Measurements from ENCODE around the gene DISC1. TPM values are rescaled to one million over a fixed set of nuclear protein-coding genes. Genes with fewer than 3 reads are reported as not detected.
"Not testable (repeated sequence)": the region's sequence is repeated elsewhere in the genome, so short reads cannot be mapped to it uniquely, and the experiment has no call there.

The DISC1 gene
- total RNA-seq, 2 donors from 2014 or later = 6.7 to 9.3 TPM

- H3K27ac ChIP-seq = no peak overlapping the region
- H3K36me3 ChIP-seq = no peaks in the 10 kb centered on the region
- intact Hi-C loops (cut with DNase I) = no loop called here
- H3K9me3 ChIP-seq = no peaks in the 10 kb centered on the region
- no peak overlapping the region for H3K4me3 ChIP-seq
- no peaks in the 10 kb centered on the region for H3K4me1 ChIP-seq (replicated peaks)
- H3K27me3 ChIP-seq (replicated peaks; ENCODE audit: insufficient read depth) = no peaks in the 10 kb centered on the region
- DNase-seq (ENCODE audit: low spot score) = no peak
- 100% methylated on average over 3 of the region's 3 CpGs for WGBS
- no peak for TF ChIP-seq POLR2AphosphoS5 (IDR thresholded peaks at IDR 0.05)
Measured at GRCh38 chr1:231667896-231668506, 41.4 kb downstream of the DISC1 start.

DNA sequence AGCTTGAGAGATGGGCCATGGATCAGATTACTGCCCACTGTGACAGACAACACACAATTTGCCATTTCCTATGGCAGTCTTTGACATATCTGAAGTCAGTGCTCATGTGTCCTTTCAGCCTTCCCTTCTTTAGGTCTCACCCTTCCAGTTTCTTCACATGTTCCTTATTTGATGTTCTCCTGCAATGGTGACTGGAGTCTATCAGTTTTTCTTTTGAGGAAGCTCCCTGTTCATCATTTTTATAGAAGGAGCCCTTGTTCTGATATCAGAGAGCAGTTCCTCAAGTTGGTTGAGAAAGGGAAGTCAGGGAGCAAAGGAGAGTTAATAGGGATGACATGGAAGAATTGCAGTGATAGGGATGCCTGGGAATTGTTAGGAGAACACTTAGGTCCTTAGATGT is 42.2 kb downstream of the DISC1 start:
- no peak overlapping the region for H3K4me3 ChIP-seq
- H3K4me1 ChIP-seq (replicated peaks) = no peaks in the 10 kb centered on the region
- no peak for TF ChIP-seq POLR2A (IDR thresholded peaks at IDR 0.05)
- H3K9me3 ChIP-seq = no peaks in the 10 kb centered on the region
- no peaks in the 10 kb centered on the region for H3K36me3 ChIP-seq
- H3K27me3 ChIP-seq (replicated peaks; ENCODE audit: insufficient read depth) = no peaks in the 10 kb centered on the region
- intact Hi-C loops (cut with DNase I) = no loop called here
- DNase-seq (ENCODE audit: low spot score) = no peak
- no peak overlapping the region for H3K27ac ChIP-seq

DNA sequence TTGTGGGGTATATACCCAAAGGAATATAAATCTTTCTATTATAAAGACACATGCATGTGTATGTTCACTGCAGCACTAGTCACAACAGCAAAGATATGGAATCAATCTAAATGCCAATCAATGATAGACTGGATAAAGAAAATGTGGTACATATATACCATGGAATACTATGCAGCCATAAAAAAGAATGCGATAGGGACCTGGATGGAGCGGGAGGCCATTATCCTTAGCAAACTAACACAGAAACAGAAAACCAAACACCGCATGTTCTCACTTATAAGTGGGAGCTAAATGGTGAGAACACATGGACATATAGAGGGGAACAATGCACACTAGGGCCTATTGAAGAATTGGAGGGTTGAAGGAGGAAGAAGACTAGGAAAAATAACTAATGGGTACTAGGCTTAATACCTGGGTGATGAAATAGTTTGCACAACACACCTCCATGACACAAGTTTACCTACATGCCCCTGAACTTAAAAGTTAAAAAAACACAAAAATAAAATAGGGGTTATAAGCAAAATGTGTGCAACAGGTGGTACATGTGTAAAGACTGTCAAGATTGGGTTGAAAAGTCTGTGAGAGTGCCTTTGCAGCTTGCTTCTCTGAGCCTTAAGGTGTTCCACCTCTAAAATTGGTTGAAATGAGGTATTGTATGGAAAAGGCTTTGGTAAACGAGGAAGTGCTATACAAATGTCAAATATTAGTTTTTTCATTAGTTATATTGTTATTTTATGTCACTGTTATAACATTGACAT is 43.5 kb downstream of the DISC1 start:
- H3K4me3 ChIP-seq; H3K9me3 ChIP-seq; H3K27me3 ChIP-seq (replicated peaks; ENCODE audit: insufficient read depth); H3K36me3 ChIP-seq; intact Hi-C loops (cut with DNase I); H3K4me1 ChIP-seq (replicated peaks); H3K27ac ChIP-seq; DNase-seq (ENCODE audit: low spot score): not testable (repeated sequence)
- 84% methylated on average over 4 of the region's 4 CpGs for WGBS

- H3K27ac ChIP-seq = no peak overlapping the region
- H3K36me3 ChIP-seq = no peaks in the 10 kb centered on the region
- no peaks in the 10 kb centered on the region for H3K4me1 ChIP-seq (replicated peaks)
- TF ChIP-seq POLR2A (IDR thresholded peaks at IDR 0.05) (no peak), POLR2AphosphoS5 (IDR thresholded peaks at IDR 0.05) (no peak)
- TF ChIP-seq, protein P1, sequence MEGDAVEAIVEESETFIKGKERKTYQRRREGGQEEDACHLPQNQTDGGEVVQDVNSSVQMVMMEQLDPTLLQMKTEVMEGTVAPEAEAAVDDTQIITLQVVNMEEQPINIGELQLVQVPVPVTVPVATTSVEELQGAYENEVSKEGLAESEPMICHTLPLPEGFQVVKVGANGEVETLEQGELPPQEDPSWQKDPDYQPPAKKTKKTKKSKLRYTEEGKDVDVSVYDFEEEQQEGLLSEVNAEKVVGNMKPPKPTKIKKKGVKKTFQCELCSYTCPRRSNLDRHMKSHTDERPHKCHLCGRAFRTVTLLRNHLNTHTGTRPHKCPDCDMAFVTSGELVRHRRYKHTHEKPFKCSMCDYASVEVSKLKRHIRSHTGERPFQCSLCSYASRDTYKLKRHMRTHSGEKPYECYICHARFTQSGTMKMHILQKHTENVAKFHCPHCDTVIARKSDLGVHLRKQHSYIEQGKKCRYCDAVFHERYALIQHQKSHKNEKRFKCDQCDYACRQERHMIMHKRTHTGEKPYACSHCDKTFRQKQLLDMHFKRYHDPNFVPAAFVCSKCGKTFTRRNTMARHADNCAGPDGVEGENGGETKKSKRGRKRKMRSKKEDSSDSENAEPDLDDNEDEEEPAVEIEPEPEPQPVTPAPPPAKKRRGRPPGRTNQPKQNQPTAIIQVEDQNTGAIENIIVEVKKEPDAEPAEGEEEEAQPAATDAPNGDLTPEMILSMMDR (IDR thresholded peaks at IDR 0.05) = no peak
- H3K9me3 ChIP-seq = no peaks in the 10 kb centered on the region
- WGBS = 100% methylated on average over 1 of the region's 1 CpG
- intact Hi-C loops (cut with DNase I) = no loop called here
- no peak overlapping the region for H3K4me3 ChIP-seq
- no peak for DNase-seq (ENCODE audit: low spot score)
- no peaks in the 10 kb centered on the region for H3K27me3 ChIP-seq (replicated peaks; ENCODE audit: insufficient read depth)
Measured at GRCh38 chr1:231670755-231671154, 44.2 kb downstream of the DISC1 start.

GRCh38 chr1:231674575-231674974 is 48.0 kb downstream of the DISC1 start:
- no peak overlapping the region for H3K4me3 ChIP-seq
- no peaks in the 10 kb centered on the region for H3K36me3 ChIP-seq
- intact Hi-C loops (cut with DNase I) = no loop called here
- WGBS = 89% methylated on average over 6 of the region's 6 CpGs
- H3K27ac ChIP-seq = no peak overlapping the region
- no peak for TF ChIP-seq POLR2A (IDR thresholded peaks at IDR 0.05)
- no peak for TF ChIP-seq POLR2AphosphoS5 (IDR thresholded peaks at IDR 0.05)
- TF ChIP-seq, protein P1 (IDR thresholded peaks at IDR 0.05) = no peak
- H3K27me3 ChIP-seq (replicated peaks; ENCODE audit: insufficient read depth) = no peaks in the 10 kb centered on the region
- no peak for DNase-seq (ENCODE audit: low spot score)
- H3K9me3 ChIP-seq = no peaks in the 10 kb centered on the region
- H3K4me1 ChIP-seq (replicated peaks) = no peaks in the 10 kb centered on the region

DNA sequence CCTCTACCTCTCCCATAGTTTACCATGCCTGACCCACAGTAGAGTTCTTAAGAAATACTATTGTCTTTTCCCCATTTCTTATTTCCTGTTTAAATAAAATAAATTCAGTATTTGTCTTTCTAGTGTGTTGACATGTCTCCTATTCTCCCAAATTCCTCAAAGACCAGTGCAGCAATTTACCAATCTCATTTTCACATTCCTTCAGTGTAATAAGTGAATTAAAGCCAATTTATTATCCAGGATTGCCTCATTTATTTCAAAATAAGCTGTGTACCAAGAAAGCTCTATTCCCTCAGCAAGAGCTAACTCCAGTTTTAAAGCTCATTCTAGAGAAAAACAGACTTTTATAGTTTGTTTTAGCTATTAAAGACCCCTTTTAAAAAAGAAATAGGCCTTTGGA is 49.9 kb downstream of the DISC1 start:
- no peak overlapping the region for H3K27ac ChIP-seq
- TF ChIP-seq POLR2A (IDR thresholded peaks at IDR 0.05) (no peak), POLR2AphosphoS5 (IDR thresholded peaks at IDR 0.05) (no peak)
- TF ChIP-seq, protein P1 (IDR thresholded peaks at IDR 0.05) = no peak
- no peaks in the 10 kb centered on the region for H3K9me3 ChIP-seq
- H3K4me1 ChIP-seq (replicated peaks) = no peaks in the 10 kb centered on the region
- H3K27me3 ChIP-seq (replicated peaks; ENCODE audit: insufficient read depth) = no peaks in the 10 kb centered on the region
- DNase-seq (ENCODE audit: low spot score) = no peak
- intact Hi-C loops (cut with DNase I) = no loop called here
- no peak overlapping the region for H3K4me3 ChIP-seq
- H3K36me3 ChIP-seq = no peaks in the 10 kb centered on the region
